Spleen (tissue), 7 donors: ENCODE data around the gene FOXO3.

ENCODE experiments used
- POLR2A ChIP-seq, 3 donors: fragments of 450-650 bp; IDR thresholded peaks; one replicate each; pipeline ENCODE4 v1.5.1; 2017; ENCODE audit warnings: antibody characterized with exemption in 3 of 3, mild to moderate bottlenecking in 1 of 3
- TF ChIP-seq, protein P1 (sequence below), 11 experiments: fragments of 200-600 bp in 7 of 11; fragments of 450-650 bp in 4 of 11; sonication (generic) in 4 of 11; IDR thresholded peaks in 8 of 11; conservative IDR thresholded peaks in 3 of 11; 1 replicate in 7 of 11; 2 replicates in 4 of 11; pipeline versions ENCODE4 v1.4.0 to v1.8.0; 2016 to 2021; ENCODE audit warnings: antibody characterized with exemption in 11 of 11, inconsistent platforms in 4 of 11, mild to moderate bottlenecking in 1 of 11
- donor health status: DM: no; HTN: no; CAD: no; lungs with moderate emphysema.
- donor health status: DM: no; HTN: no; CAD: no.
- donor health status: DM: no; HTN: no; CAD: no.

DNA sequence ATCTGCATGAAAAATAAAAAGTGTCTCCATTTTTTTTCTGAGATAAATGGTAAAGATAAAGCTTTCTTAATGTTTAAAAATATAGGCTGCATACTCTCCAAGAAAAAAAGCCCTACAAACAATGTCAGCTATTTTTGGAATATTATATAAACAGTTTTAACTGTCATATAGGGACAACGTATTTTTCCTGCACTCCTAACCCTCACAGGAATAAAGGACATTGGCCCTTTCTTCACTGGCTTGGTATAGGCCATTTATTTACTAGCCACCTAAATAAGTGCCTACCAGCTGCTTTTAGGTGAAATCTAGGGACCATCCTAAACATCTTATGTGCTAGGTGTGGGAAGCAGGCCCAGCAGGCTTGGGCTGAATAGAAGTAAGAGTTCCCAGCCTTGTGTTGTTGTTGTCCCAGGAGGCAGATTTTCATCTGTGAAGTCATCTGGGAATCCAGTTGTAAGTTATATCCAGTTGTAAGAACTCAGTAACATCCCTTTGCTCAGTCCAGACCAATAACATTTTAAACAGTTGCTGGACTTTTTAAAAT is 21.3 kb downstream of the FOXO3 start:
- no peak for TF ChIP-seq POLR2A (IDR thresholded peaks at IDR 0.05)
- TF ChIP-seq, protein P1, sequence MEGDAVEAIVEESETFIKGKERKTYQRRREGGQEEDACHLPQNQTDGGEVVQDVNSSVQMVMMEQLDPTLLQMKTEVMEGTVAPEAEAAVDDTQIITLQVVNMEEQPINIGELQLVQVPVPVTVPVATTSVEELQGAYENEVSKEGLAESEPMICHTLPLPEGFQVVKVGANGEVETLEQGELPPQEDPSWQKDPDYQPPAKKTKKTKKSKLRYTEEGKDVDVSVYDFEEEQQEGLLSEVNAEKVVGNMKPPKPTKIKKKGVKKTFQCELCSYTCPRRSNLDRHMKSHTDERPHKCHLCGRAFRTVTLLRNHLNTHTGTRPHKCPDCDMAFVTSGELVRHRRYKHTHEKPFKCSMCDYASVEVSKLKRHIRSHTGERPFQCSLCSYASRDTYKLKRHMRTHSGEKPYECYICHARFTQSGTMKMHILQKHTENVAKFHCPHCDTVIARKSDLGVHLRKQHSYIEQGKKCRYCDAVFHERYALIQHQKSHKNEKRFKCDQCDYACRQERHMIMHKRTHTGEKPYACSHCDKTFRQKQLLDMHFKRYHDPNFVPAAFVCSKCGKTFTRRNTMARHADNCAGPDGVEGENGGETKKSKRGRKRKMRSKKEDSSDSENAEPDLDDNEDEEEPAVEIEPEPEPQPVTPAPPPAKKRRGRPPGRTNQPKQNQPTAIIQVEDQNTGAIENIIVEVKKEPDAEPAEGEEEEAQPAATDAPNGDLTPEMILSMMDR (IDR thresholded peaks at IDR 0.05 in 8 of 11, conservative IDR thresholded peaks at IDR 0.05 in 3 of 11) = no peak
